ENCODE results near the gene RAB25. TPM values are rescaled to one million over a fixed set of nuclear protein-coding genes. Genes with fewer than 3 reads are reported as not detected.

The RAB25 gene
- total RNA-seq, 2 experiments from 2014 or later: not detected

DNA sequence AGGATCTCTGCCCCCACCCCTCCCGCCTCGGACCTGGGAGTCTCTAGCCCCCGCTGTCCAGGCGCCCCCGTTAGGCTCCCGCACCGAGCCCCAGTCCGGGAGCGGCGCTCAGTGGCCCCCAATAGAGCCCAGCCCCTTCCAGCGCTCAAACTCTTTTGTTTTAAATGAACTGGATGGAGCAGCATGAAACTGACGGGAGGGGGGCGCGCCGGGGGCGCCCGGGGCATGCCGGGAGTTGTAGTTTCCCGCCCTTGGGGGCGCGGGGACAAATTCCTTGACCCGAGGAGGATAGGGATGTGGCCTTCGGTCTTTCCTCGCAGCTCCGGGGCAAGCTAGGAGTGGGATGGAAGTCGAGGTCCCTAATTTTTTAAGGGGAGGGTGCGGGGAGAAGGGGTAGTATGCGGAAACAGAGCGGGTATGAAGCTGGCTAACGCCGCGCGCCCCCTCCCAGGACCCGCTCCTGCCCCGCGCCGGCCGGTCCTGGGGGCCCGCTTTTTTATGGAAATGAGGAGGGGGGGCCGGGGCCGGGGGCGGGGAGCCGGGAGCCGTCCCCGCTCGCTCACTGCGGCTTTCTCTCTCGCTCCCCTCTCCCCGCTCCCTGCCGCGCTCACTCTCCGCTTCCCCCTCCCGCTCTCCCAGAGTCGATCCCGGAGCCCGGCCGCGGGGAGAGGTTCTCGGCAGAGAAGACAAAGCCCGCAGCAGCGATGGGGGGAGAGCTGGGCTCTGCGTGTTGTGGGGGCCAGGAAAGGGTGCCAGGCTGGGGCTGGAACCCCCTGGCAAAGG lies 21.5 kb downstream of the RAB25 start, which contains the start of gene MEX3A:
TSS of gene MEX3A (minus strand) at position 157 of the 783 bp plus-strand sequence. CDS start 467 bp downstream, outside the sequence.
- Histone ChIP-seq H3K27ac (ENCODE audit: low read depth, low read length, poor library complexity, severe bottlenecking) (no peak within 1 kb of the TSS), H4K20me1 (ENCODE audit: insufficient read depth, low read length) (no peaks in the 10 kb centered on the region), H3K4me3 (ENCODE audit: low read depth, low read length, poor library complexity, severe bottlenecking) (peak within 1 kb of the TSS; percentile 94), H3K9me2 (ENCODE audit: insufficient read depth, low read length) (no peaks in the 10 kb centered on the region), H3K36me3 (ENCODE audit: insufficient read depth, low read length) (no peaks in the 10 kb centered on the region), H2AFZ (ENCODE audit: low read length) (peak within 1 kb of the TSS; percentile 94), H3K4me1 (ENCODE audit: insufficient read depth, low read length, poor library complexity, severe bottlenecking) (peaks cover 26% of the 10 kb centered on the region), H3K4me2 (ENCODE audit: low read length) (peak within 1 kb of the TSS; percentile 98), H3K9me3 (ENCODE audit: low read length) (no peaks in the 10 kb centered on the region), H3K79me2 (ENCODE audit: insufficient read depth, low read depth, low read length) (no peaks in the 10 kb centered on the region)
- ChIA-PET CTCF (ENCODE audit: unreplicated experiment) (no interaction called here), POLR2A (interaction anchor here (0.5 to 1.3 kb wide), 3 partner anchors 72 to 436 kb away, joined by 3 to 4 read pairs (median 3); no protein-coding TSS in a partner anchor)
- BruUV-seq (replicated peaks): no TSS peak
- TF ChIP-seq, protein P1, sequence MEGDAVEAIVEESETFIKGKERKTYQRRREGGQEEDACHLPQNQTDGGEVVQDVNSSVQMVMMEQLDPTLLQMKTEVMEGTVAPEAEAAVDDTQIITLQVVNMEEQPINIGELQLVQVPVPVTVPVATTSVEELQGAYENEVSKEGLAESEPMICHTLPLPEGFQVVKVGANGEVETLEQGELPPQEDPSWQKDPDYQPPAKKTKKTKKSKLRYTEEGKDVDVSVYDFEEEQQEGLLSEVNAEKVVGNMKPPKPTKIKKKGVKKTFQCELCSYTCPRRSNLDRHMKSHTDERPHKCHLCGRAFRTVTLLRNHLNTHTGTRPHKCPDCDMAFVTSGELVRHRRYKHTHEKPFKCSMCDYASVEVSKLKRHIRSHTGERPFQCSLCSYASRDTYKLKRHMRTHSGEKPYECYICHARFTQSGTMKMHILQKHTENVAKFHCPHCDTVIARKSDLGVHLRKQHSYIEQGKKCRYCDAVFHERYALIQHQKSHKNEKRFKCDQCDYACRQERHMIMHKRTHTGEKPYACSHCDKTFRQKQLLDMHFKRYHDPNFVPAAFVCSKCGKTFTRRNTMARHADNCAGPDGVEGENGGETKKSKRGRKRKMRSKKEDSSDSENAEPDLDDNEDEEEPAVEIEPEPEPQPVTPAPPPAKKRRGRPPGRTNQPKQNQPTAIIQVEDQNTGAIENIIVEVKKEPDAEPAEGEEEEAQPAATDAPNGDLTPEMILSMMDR (conservative IDR thresholded peaks at IDR 0.05; ENCODE audit: low read length): no peak
- TF ChIP-seq EZH2phosphoT487 (IDR thresholded peaks at IDR 0.05; ENCODE audit: borderline replicate concordance, low read depth, low read length): no peak
- intact Hi-C loops (cut with micrococcal nuclease; ENCODE audit: unreplicated experiment): no loop called here
- DNase-seq (ENCODE audit: low spot score): peak; percentile 76

DNA sequence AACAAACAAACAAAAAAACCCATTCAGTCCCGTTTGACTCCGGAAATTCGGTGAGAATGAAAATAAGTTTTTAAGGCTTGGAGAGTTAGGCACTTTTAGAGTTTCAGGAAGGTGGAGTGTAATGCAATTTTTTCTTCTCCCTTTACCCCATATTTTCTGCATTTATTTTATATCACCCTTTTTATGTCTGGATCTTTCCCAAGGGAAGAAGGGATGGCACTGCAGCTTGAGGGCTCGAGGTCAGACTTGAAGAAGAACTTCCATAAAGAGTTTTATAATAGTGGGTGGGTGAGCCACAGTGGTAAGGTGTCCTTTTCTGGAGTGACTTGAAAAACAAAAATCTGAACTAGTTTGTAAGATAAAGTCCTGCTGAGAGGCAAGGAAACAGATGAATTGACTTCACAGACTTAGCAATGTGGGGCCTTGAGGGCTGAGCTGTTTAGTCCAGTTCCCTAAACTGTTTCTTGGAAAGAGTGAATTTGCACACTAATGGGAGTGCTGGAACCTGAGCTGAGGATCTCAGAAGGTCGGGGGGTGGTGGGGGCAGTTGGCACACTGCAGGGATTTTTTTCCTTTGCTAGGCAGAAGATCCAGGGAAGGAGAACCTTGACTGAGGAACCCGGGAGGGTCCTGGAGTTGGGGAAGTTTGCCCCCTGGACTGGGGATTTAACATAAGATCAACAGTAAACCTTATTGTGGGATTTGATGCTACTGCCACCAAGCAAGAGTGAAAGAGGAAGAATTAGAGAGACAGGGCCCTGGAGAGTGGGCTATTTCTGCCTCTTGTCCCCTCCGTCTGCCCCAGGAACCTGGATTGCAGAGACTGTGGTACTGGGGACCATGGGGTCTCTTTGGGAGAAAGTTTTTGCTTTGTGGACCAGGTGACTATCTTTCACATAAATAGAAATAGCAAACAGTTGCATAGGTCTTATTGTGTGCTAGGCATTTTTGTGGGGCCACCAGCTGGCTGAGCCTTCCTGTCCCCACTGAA lies 23.1 kb downstream of the RAB25 start:
- intact Hi-C loops (cut with micrococcal nuclease; ENCODE audit: unreplicated experiment): no loop called here
- BruUV-seq (replicated peaks): no TSS peak
- H3K36me3 ChIP-seq (ENCODE audit: insufficient read depth, low read length): no peaks in the 10 kb centered on the region
- H3K27ac ChIP-seq (ENCODE audit: low read depth, low read length, poor library complexity, severe bottlenecking): no peak overlapping the region
- 0 out of 2 replicates have a peak overlapping the region, but pooled peaks have one; percentile 6 for H3K4me2 ChIP-seq (ENCODE audit: low read length)
- no peaks in the 10 kb centered on the region for H4K20me1 ChIP-seq (ENCODE audit: insufficient read depth, low read length)
- ChIA-PET CTCF (ENCODE audit: unreplicated experiment) (no interaction called here), POLR2A (interaction anchor here (0.6 kb wide), 1 partner anchor 982 kb away, joined by 3 read pairs; no protein-coding TSS in a partner anchor)
- no peaks in the 10 kb centered on the region for H3K79me2 ChIP-seq (ENCODE audit: insufficient read depth, low read depth, low read length)
- DNase-seq (ENCODE audit: low spot score): no peak
- H3K9me3 ChIP-seq (ENCODE audit: low read length): no peaks in the 10 kb centered on the region
- no peaks in the 10 kb centered on the region for H3K9me2 ChIP-seq (ENCODE audit: insufficient read depth, low read length)
- H3K4me3 ChIP-seq (ENCODE audit: low read depth, low read length, poor library complexity, severe bottlenecking): no peak overlapping the region
- no peak for TF ChIP-seq EZH2phosphoT487 (IDR thresholded peaks at IDR 0.05; ENCODE audit: borderline replicate concordance, low read depth, low read length)
- TF ChIP-seq, protein P1 (conservative IDR thresholded peaks at IDR 0.05; ENCODE audit: low read length): no peak
- H2AFZ ChIP-seq (ENCODE audit: low read length): no peak overlapping the region
- peaks cover 26% of the 10 kb centered on the region for H3K4me1 ChIP-seq (ENCODE audit: insufficient read depth, low read length, poor library complexity, severe bottlenecking)
